ENCODE results near the gene VRK1.
"Not testable (repeated sequence)": the region's sequence is repeated elsewhere in the genome, so short reads cannot be mapped to it uniquely, and the experiment has no call there.

The VRK1 gene, protein sequence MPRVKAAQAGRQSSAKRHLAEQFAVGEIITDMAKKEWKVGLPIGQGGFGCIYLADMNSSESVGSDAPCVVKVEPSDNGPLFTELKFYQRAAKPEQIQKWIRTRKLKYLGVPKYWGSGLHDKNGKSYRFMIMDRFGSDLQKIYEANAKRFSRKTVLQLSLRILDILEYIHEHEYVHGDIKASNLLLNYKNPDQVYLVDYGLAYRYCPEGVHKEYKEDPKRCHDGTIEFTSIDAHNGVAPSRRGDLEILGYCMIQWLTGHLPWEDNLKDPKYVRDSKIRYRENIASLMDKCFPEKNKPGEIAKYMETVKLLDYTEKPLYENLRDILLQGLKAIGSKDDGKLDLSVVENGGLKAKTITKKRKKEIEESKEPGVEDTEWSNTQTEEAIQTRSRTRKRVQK

DNA sequence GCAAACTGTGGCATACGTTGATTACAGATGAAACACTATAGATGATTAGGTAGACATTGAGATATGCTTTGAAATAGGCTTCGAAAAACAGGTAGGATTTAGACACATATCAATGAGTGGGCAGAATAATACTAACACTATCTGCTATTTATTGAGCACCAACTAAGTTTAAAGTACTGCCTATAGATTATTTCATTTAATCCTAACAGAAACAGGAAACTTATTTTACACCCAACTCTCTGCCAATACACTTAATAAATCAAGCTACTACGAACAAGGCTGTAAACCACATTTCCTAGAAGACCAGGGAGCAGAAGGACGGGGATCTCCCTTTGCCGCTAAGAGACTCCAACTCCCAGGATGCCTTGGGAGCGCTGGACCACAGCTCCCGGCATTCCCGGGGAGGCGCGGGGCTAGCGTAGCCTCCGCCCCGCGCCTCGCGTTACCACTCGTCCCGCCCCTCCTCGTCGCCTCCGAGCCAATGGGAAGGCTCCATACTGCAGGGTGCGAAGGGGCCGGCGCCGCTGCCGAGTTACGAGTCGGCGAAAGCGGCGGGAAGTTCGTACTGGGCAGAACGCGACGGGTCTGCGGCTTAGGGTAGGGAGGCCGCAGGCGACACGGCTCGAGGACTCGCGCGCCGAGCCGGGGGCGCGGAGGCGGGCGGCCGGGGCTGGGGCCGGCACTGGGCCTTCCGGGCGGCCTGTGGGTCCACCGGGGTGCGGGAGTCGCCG, at the start of gene VRK1:
Gene VRK1, plus strand, starts transcription at position 532 of the 731 bp plus-strand sequence. CDS start 36,090 bp downstream, outside the sequence.
- DNase-seq = peak; percentile 99

DNA sequence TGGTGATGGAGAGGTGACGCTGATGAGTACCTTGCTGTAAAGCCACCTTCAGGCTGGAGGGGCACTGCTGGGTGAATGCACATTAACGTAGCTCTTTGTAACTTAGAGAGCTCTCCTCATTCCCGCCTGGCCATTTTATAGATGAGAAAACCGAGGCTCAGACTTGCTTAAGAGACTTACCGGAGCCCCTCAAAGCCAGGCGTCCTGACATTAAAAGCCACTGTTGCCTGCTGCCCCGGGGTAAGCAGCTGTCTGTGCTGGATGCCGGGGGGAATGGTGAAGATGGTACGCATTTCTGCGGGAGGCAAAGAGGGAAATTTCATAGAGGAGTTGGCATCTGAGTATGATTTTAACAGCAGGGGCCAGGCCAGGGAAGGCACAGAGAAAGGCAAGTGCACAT, 49.6 kb upstream of the VRK1 start:
- no peak for DNase-seq

DNA sequence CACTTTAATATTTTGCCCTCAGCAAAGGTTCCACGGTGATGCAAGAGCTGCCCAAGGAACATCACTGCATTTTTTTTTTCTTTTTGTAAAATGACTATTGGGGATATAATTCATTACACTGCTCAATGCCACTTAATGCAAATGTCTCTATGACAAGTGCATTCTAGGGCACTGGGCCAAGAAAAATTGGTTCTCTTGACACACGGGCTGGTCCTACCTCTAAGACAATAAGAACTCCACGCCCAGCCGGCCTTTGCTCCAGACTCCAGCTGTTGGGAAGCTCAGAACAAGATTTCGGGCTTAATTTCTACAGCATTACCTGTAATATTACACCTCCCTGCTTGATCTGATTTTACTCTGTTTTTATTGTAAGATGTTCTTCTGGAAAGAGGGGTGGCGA, 48.8 kb upstream of the VRK1 start:
- DNase-seq = peak; percentile 96

DNA sequence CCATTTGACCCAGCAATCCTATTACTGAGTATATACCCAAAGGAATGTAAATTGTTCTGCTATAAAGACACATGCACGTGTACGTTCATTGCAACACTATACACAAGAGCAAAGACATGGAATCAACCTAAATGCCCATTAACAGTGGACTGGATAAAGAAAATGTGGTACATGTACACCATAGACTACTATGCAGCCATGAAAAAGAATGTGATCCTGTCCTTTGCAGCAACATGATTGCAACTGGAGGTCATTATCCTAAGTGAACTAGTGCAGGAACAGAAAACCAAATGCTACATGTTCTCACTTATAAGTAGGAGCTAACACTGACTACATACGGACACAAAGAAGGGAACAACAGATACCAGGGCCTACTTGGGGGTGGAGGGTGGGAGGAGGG, 45.7 kb upstream of the VRK1 start:
- DNase-seq = no peak

DNA sequence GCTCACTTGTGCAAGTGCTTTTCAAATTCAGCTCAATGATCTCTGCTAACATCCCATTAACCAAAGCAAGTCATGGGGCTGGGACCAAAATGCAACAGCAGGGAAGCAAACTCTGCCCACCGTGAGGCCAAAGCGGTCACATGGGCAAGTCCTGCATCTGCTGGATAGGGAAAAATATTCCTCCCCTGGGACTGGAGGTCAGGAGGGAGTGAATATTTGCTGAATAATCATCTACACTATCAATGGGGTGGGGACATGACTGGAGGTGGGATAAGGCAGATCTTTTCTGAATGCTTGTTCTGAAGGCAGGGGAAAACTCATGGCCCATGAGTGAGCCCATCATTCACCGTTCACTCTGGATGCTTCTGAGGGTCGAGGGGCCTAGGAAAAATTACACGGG, 45.1 kb upstream of the VRK1 start:
- peak; percentile 47 for DNase-seq

DNA sequence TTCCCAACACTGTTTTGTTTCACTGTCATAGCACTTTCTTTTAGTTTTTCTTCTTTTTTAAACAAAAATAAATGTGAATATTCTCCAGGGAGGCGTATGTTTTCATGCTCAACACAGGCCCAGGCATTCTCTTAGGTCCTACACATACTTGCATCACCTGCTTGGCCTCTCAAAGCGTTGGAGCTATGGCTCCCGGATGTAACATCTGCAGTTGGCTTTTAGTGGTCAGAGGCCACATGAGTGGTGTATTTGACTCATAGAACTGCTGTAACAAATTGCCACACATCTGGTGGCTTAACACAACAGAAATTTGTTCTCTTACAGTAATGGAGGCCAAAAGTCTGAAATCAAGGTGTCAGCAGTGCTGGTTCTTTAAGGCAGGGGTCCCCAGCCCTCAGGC, 44.6 kb upstream of the VRK1 start:
- DNase-seq = no peak

DNA sequence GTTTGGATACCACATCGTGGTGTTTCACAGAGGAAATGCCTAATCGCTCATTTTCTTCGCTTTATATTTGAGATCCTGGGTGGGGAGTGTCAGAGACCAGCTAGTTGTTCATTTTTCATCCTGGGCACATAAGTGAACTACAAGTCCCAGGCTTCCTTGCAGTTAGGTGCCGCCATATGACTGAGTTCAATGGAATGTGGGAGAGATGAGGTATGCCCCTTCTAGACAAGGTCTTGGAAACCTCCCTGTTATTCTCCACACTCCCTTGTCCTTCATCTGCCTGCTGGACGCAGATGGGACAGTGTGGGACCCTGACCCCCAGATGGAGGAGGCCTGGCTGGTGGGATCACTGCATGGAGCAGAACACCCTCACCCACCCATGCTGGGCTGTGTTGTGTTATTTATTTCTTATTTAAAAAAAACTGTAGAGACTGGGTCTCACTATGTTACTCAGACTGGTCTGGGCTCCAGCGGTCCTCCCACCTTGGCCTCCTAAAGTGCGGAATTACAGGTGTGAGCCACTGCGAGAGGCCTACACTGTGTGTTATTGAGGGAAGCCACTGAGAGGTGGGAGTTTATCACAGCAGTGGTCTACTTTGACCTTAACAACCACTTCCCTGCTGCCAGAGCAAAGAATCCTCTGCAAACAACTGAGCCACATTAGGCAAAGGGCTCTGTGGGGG, 42.9 kb upstream of the VRK1 start:
- DNase-seq = peak; percentile 43

DNA sequence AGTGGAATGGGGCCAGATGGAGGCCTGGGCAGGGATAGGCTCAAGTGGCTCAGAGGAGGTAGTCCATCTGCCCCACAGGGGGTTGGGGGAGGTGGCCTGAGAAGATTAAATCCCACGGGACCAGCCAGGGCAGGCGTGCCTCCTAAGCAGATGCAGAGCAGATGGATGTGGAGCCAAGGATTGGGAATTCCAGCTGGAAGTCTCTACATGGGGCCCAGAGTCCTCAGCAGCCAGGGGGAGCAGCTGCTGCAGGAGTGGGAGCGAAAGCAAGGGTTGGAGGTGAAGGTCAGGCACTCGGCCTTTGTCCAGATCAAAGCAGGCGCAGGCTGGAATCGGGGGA, 42.4 kb upstream of the VRK1 start:
- DNase-seq = peak; percentile 98

DNA sequence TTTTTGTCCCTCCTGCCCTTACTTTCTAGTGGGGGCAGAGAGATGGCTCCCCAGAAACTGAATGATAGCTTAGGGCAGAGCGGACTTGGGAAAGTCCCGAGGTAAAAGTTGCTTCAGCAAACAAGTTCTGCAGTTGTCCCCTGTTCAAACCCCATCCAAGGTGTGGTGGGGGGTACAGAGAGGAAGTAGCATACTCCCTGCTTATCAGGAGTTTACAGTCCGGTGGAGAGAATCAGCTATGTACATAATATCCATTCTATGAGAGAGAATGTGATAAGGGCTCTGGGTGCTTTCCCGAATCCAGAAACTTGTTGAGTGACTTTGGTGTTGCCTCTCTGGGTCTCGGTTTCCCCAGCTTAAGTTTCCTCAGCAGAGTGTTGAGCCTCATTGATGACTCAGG, 40.4 kb upstream of the VRK1 start:
- DNase-seq = no peak

DNA sequence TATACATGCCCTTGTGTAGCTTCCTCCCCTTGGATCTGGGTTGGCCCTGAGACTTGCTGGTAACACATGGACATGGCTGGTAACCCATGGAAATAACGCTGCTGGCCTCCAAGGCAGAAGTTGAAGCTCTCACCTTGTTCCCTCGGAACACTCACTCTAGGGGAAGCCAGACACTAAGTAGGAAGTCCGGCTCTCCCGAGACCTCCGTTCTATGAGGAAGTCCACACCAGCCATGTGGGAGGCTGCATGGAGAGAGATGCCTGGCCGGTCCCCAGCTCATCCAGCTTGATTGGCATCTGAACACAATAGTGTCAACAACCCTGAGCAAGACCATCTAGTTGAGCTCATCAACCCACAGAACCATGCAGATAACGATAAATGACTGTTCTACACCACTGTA, 39.7 kb upstream of the VRK1 start:
- no peak for DNase-seq

DNA sequence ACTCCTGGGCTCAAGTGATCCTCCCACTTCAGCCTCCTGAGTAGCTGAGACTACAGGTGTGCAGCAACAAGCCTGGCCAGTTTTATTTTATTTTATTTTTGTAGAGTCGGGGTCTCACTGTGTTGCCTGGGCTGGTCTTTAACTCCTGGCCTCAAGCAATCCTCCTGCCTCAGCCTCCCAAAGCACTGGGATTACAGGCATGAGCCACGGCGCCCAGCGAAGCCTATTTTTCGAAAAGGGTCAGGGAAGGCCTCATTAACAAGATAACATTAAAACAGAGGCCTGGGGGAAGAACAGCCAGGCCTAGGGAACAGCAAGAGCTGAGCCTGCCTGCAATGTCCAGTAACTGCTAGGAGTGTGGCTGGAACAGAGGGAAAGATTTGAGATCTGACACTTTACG, 36.1 kb upstream of the VRK1 start:
- DNase-seq = no peak

DNA sequence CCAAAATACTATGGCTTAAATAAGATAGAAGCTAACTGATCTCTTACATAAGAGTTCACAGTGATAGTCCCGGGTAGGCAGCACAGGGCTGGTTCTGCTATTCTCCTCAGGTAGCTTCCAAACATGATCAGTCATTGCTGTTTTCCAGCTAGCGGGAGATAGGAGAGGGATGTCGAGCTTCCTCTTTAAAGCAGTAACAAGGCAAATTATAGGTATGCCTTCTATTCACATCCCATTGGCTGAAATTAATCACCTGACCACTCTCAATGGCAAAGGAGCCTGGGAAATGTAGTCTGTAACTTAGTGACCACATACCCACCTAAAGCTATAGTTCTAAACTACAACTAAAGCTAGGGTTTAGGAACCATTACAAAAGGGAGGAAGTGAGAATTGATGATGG, 34.5 kb upstream of the VRK1 start:
- peak; percentile 85 for DNase-seq

DNA sequence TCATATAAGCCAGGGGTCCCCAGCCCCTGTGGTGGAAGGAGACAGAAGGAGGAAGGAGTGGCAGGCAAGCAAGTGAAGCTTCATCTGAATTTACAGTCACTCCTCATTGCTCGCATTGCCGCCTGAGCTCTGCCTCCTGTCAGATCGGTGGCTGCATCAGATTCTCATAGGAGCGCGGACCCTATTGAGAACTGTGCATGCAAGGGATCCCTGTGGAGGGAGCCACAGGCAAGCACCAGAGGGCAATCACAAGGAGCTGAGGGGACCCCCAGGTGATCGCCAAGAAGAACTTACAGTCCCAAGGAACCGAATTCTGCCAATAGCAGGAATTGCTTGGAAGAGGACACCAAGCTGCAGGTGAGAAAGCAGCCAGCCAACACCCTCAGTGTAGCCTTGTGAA, 33.2 kb upstream of the VRK1 start:
- no peak for DNase-seq

DNA sequence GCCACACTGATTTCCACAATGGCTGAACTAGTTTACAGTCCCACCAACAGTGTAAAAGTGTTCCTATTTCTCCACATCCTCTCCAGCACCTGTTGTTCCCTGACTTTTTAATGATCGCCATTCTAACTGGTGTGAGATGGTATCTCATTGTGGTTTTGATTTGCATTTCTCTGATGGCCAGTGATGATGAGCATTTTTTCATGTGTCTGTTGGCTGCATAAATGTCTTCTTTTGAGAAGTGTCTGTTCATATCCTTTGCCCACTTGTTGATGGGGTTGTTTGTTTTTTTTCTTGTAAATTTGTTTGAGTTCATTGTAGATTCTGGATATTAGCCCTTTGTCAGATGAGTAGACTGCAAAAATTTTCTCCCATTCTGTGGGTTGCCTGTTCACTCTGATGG, 32.0 kb upstream of the VRK1 start:
- not testable (repeated sequence) for DNase-seq

DNA sequence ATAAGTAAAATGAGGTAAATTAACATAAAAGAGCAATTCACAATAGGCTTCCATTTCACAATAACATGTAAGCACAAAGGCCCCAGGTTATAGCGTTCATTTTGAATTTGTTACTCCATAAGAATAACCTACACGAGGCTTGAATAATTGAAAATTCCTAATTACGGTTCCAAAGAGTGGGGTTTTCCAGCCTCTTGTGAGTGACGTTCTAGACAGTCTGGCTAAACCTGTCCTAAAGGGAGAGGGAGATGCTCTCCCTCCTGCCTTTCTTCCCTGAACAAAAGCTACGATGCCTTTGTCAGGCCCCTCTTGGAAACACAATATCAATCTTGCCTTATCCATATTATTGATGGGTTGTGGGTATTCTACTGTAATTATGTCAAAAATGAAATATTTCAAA, 24.3 kb upstream of the VRK1 start:
- DNase-seq = no peak

DNA sequence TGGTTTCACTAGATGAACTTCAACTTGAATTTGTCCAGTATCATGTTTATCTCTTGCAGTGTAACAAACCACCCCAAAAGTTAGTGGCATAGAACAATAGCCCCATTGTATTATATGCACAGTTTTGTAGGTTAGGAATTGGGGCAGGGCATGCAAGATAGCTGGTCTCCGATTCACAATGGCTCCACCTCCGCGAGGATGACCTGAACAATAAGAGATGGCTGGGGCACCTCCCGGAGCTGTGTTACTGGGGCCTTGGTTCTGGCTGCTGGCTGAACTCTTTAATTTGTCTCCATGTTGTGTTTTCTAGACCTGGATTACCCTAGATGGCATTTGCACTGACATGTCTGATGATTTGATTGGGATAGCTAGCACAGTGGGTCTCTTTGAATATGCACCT, 20.4 kb upstream of the VRK1 start:
- DNase-seq = no peak

DNA sequence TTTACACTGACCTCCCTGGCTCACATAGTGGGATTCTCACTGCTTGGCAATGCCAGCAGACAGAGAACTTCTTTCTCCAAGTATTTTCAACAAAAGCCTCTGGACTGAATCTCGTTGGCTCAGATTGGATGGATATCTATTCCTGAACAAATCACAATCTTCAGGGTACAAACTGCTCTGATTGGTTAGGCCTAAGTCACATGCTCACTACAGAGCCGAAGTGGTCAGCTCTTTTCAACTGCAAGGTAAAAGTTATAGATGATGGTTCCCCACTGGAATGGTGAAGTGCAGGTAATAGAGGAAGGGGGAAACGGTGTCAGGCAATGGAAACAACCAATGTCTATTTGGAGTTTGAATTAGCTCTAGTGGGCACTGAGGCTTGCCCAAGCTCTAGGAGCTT, 16.7 kb upstream of the VRK1 start:
- no peak for DNase-seq

DNA sequence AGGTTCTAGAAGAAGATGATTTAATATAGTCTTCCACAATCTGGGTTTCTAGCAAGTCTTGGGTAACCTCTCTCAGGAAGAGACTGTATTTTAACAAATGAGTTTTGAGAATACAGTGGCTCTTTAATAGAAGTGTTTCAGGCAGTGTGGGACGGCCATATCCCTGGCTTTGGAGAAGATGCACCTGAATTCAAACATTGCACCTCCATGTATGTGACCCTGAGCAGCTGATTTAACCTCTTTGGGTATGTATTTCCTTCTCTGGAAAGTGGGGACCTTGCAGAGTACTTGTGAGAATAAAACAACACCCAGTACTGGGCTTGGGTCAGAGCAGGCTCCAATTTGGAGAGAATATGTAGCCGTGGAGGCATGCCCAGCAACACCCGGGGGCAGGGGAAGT, 15.8 kb upstream of the VRK1 start:
- DNase-seq = no peak

DNA sequence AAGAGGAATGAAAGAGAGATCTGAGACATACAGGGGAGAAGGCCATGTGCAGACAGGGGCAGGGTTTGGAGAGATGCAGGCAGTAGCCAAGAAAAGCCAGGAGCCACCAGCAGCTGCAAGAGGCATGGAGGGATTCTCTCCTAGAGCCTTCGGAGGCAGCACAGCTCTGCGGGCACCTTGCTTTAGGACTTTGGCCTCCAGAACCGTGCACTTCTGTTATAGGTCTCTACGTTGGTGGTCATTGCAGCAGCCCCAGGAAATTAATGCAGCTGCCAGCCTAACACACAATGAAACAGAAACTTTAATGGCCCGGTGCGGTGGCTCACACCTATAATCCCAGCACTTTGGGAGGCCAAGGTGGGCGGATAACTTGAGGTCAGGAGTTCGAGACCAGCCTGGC, 14.7 kb upstream of the VRK1 start:
- DNase-seq = no peak

DNA sequence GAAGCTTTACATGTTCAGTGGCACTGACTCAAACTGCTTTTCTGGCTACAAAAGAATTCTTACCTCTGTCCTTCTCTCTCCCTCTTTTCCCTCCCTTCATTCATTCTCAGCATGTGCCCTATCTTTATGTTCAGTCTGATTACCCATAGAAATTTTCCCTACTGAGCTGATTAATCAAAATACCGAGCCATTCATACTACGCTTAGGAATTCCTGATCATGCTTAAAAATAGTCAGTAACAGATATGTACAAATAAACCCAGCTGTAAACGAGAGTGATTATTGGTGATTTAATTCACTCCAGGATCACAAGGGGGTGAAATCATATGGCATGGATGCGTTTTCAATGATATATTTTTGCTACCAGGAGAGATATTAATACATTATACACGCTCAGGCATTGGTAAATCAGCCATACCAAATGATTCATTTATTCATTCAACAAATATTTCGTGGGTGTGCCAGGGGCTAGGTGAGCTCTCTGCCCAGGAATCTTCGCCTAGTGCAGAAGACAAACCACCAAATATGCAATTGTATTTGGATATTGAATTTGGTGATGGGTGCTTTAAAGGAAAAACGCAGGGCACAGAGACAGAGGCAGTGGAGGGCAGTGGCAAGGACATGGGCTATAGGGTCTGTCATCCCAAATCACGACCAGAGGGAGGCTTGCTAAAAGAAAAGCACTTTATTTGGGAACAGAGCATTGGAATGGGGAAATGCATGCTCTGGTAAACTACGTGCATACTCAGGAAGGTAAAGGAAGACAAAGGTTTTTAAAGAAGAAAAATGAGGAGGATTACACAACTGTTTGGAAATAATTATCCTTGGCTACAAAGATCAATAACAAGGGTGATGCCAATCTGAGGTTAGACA, 13.9 kb upstream of the VRK1 start:
- DNase-seq = no peak

DNA sequence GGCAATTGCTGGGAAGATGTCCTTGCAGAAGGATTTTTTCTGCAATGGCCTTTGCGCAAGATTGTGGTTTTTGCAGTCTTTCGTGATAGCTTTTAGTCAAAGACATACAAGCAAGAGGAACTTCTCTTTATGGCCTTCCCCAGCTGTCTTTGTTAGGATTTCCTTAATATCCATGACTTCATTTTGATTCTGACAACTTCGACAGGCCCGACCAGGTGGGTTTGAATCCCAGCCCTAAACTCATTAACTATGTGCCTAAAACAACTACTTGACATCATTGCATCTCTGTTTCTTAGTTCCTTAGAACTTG, 13.3 kb upstream of the VRK1 start:
- no peak for DNase-seq

DNA sequence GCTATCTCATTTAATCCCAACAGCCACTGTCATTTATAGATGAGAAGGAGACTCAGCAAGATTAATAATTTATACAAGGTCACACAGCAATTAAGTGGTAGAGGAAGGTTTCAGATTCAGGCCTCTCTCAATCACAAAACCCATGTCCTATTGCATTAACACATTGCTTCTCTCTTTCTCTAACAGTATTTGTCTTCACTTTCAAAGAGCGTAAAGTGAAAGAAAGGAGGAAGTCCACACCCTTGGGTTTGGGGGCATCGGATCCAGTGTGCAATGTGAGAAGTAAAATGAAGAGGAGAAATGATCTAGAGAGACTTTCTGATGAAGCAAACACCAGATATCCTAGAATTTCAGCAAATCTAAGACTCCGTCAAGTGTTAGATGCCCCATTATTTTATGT, 7.0 kb upstream of the VRK1 start:
- DNase-seq = no peak

DNA sequence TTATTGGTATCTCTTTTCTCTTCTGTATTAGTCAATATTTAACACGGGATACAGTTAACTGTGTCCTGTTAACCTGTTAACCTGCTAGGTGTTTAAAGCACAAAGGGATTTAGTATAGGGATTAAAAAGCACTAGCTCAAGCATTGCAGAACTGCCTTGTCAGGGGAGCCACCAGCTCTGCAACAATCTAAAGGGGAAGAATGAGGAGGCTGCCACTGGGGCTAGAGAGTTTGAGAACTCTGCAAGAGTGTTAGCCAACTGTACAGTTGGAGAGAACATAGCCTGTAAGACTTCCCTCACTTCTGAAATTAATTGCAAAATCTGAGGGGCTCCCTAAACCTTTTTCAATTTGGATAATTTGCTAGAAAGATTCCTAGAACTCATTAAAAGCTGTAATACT, 6.5 kb upstream of the VRK1 start:
- no peak for DNase-seq
